ENCODE data around the gene MEGF6.
A peak's percentile ranks its signal among the peaks of the same experiment; 100 is the strongest.

MEGF6 gene

GRCh38 chr1:3611170-3612019 is at the start of gene MEGF6:
Gene MEGF6, minus strand, starts transcription at chr1:3611508. Its CDS starts 240 bp downstream, at chr1:3611268.
- no peak for DNase-seq (ENCODE audit: low spot score)

GRCh38 chr1:3660704-3661103 is 49.4 kb upstream of the MEGF6 start:
- DNase-seq (ENCODE audit: low spot score): no peak

- no peak for DNase-seq (ENCODE audit: low spot score)
Measured at GRCh38 chr1:3659093-3659492, 47.8 kb upstream of the MEGF6 start.

- DNase-seq (ENCODE audit: low spot score): no peak
Measured at GRCh38 chr1:3658231-3658615, 46.9 kb upstream of the MEGF6 start.

- no peak for DNase-seq (ENCODE audit: low spot score)
Measured at GRCh38 chr1:3657578-3658230, 46.4 kb upstream of the MEGF6 start.

GRCh38 chr1:3657096-3657475 is 45.8 kb upstream of the MEGF6 start:
- DNase-seq (ENCODE audit: low spot score): no peak

GRCh38 chr1:3656450-3657095 is 45.3 kb upstream of the MEGF6 start:
- DNase-seq (ENCODE audit: low spot score): no peak

GRCh38 chr1:3654549-3655281 is 43.4 kb upstream of the MEGF6 start:
- no peak for DNase-seq (ENCODE audit: low spot score)

GRCh38 chr1:3653286-3653618 is 41.9 kb upstream of the MEGF6 start:
- no peak for DNase-seq (ENCODE audit: low spot score)

GRCh38 chr1:3652548-3653285 is 41.4 kb upstream of the MEGF6 start:
- no peak for DNase-seq (ENCODE audit: low spot score)

GRCh38 chr1:3651930-3652547 is 40.7 kb upstream of the MEGF6 start, which contains the start of gene TP73:
Gene TP73, plus strand, starts transcription at chr1:3652516. Its CDS starts 29,850 bp downstream, at chr1:3682366.
- no peak for DNase-seq (ENCODE audit: low spot score)

GRCh38 chr1:3651026-3651929 is 40.0 kb upstream of the MEGF6 start:
- DNase-seq (ENCODE audit: low spot score): no peak

GRCh38 chr1:3650248-3651025 is 39.1 kb upstream of the MEGF6 start:
- DNase-seq (ENCODE audit: low spot score): no peak

- peak; percentile 90 for DNase-seq (ENCODE audit: low spot score)
Measured at GRCh38 chr1:3649342-3650247, 38.3 kb upstream of the MEGF6 start, which contains the start of gene WRAP73. Gene WRAP73, minus strand, starts transcription at chr1:3650103. Its CDS starts 104 bp downstream, at chr1:3649999.

- no peak for DNase-seq (ENCODE audit: low spot score)
Measured at GRCh38 chr1:3646596-3646995, 35.3 kb upstream of the MEGF6 start.

- DNase-seq (ENCODE audit: low spot score): no peak
Measured at GRCh38 chr1:3645666-3646355, 34.5 kb upstream of the MEGF6 start.

- no peak for DNase-seq (ENCODE audit: low spot score)
Measured at GRCh38 chr1:3645247-3645646, 33.9 kb upstream of the MEGF6 start.

GRCh38 chr1:3644273-3644672 is 33.0 kb upstream of the MEGF6 start:
- no peak for DNase-seq (ENCODE audit: low spot score)
